Glutamatergic neuron (in vitro differentiated cells): ENCODE results near the gene IL5RA. TPM values are rescaled to one million over a fixed set of nuclear protein-coding genes. Genes with fewer than 3 reads are reported as not detected.
A peak's percentile ranks its signal among the peaks of the same experiment; 100 is the strongest.

ENCODE experiments used
- DNase-seq: peaks from one replicate; pipeline ENCODE4 v3.0.0; 2022
- H3K27ac Mint-ChIP-seq: one replicate; pipeline ENCODE4 v1.8.0; 2020; ENCODE audit warnings: mild to moderate bottlenecking, mixed read lengths, inconsistent platforms; ENCODE audit not compliant: unreplicated experiment
- H3K27me3 Mint-ChIP-seq: one replicate; pipeline ENCODE4 v1.8.0; 2020; ENCODE audit warnings: mild to moderate bottlenecking, moderate library complexity, mixed read lengths, inconsistent platforms; ENCODE audit not compliant: unreplicated experiment
- H3K36me3 Mint-ChIP-seq: one replicate; pipeline ENCODE4 v1.8.0; 2020; ENCODE audit warnings: mild to moderate bottlenecking, mixed read lengths, inconsistent platforms; ENCODE audit not compliant: unreplicated experiment
- H3K4me1 Mint-ChIP-seq: one replicate; pipeline ENCODE4 v1.8.0; 2020; ENCODE audit warnings: mild to moderate bottlenecking, low read depth, mixed read lengths, inconsistent platforms; ENCODE audit not compliant: unreplicated experiment
- H3K4me3 Mint-ChIP-seq: one replicate; pipeline ENCODE4 v1.8.0; 2020; ENCODE audit warnings: mild to moderate bottlenecking, mixed read lengths, inconsistent platforms; ENCODE audit not compliant: unreplicated experiment
- H3K9me3 Mint-ChIP-seq: one replicate; pipeline ENCODE4 v1.8.0; 2020; ENCODE audit warnings: mild to moderate bottlenecking, moderate library complexity, mixed read lengths, inconsistent platforms; ENCODE audit not compliant: unreplicated experiment
- total RNA-seq: library from RNA; stranded (reverse); fragmentation: NEBNext Ultra II Directional; extraction: Animal tissue kit (Norgen Biotek cat#: 25700); gene quantifications from one replicate; pipeline ENCODE4 v1.2.1, GENCODE V29; 2021; ENCODE audit not compliant: unreplicated experiment
- TF ChIP-seq, protein P1 (sequence below): fragments of 200-600 bp; sonication (generic); IDR thresholded peaks from one replicate; pipeline ENCODE4 v1.5.0; 2021; ENCODE audit not compliant: partially characterized antibody, unreplicated experiment

The IL5RA gene
- total RNA-seq, 1 donor from 2014 or later = not detected

DNA sequence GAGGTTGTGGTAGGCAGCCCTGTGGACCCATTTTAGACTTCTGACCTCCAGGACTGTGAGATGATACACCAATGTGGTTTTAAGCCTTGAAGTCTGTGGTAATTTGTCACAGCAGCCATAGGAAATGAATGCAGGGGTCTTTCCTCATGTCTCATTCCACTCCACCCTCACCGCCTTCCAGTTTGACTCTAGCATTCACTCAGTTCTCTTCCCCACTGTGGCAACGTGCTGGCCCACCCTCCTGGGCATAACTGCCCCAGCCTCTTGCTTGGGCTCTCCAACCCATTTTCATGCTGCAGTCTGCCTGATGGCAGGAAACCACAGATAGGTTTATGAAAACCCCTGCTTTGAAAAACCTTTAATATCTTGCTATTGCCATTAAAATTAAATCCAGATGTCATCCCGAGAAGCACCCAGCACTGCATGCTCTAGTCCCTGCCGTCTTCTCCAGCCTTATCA, 9.2 kb upstream of the IL5RA start:
- peak overlapping the region; percentile 64 for H3K27ac Mint-ChIP-seq
- DNase-seq = no peak
- no peaks in the 10 kb centered on the region for H3K27me3 Mint-ChIP-seq
- H3K4me3 Mint-ChIP-seq = no peak overlapping the region
- H3K4me1 Mint-ChIP-seq = no peaks in the 10 kb centered on the region
- H3K9me3 Mint-ChIP-seq = peaks cover 2% of the 10 kb centered on the region
- no peaks in the 10 kb centered on the region for H3K36me3 Mint-ChIP-seq
- TF ChIP-seq, protein P1, sequence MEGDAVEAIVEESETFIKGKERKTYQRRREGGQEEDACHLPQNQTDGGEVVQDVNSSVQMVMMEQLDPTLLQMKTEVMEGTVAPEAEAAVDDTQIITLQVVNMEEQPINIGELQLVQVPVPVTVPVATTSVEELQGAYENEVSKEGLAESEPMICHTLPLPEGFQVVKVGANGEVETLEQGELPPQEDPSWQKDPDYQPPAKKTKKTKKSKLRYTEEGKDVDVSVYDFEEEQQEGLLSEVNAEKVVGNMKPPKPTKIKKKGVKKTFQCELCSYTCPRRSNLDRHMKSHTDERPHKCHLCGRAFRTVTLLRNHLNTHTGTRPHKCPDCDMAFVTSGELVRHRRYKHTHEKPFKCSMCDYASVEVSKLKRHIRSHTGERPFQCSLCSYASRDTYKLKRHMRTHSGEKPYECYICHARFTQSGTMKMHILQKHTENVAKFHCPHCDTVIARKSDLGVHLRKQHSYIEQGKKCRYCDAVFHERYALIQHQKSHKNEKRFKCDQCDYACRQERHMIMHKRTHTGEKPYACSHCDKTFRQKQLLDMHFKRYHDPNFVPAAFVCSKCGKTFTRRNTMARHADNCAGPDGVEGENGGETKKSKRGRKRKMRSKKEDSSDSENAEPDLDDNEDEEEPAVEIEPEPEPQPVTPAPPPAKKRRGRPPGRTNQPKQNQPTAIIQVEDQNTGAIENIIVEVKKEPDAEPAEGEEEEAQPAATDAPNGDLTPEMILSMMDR = no peak

DNA sequence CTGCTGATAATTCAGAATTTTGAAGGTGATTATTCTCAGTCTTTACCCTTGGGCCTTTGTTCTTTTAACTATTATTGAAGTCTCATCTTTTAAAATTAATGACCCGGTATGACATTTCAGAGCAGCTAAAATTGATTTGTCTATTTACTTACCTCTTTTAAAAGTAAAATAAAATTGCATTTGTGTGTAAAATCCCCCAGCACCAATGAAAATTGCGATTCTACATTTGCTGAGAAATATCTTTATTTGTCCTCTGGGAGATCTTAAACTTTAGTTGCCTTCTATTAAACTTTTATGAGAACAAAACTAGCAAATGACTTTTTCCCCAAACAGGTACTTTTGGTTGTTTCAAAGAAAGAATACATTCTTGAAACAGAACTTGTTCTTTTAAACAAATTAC, 7.5 kb upstream of the IL5RA start:
- H3K36me3 Mint-ChIP-seq = no peaks in the 10 kb centered on the region
- H3K9me3 Mint-ChIP-seq = peaks cover 2% of the 10 kb centered on the region
- no peaks in the 10 kb centered on the region for H3K4me1 Mint-ChIP-seq
- TF ChIP-seq, protein P1 = no peak
- no peak for DNase-seq
- no peak overlapping the region for H3K27ac Mint-ChIP-seq
- H3K27me3 Mint-ChIP-seq = no peaks in the 10 kb centered on the region
- no peak overlapping the region for H3K4me3 Mint-ChIP-seq

DNA sequence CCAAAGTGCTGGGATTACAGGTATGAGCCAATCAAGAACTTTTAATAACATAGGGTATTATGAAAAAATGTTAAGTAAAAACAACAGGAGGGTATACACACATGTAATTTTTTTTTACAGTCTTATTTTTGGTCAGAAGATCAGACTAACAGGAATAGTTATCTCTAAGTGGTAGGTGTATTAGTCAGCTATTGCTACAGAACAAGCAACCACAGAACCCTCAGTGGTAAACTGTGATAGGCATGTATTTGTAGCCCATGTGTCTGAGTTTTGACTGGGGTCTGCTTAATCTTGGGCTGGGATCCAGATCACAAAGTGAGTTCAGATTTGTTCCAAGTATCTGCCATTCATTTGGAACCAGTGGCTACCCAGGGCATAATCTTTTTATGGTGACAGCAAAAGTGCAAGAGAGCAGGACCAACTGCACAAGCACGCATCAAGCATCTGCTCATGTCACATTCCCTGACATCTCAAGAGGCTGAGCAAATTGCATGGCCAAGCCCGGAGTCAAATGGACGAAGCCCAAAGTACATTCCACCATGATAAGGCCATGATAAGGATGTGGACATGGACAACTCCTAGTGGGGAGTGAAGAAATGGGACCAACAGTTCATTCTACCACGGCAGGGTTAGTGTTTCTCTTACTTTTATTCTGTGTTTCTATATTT, 3.0 kb upstream of the IL5RA start:
- H3K27me3 Mint-ChIP-seq = no peaks in the 10 kb centered on the region
- no peak overlapping the region for H3K27ac Mint-ChIP-seq
- no peaks in the 10 kb centered on the region for H3K4me1 Mint-ChIP-seq
- H3K36me3 Mint-ChIP-seq = no peaks in the 10 kb centered on the region
- peaks cover 2% of the 10 kb centered on the region for H3K9me3 Mint-ChIP-seq
- no peak overlapping the region for H3K4me3 Mint-ChIP-seq
- TF ChIP-seq, protein P1 = no peak
- no peak for DNase-seq

DNA sequence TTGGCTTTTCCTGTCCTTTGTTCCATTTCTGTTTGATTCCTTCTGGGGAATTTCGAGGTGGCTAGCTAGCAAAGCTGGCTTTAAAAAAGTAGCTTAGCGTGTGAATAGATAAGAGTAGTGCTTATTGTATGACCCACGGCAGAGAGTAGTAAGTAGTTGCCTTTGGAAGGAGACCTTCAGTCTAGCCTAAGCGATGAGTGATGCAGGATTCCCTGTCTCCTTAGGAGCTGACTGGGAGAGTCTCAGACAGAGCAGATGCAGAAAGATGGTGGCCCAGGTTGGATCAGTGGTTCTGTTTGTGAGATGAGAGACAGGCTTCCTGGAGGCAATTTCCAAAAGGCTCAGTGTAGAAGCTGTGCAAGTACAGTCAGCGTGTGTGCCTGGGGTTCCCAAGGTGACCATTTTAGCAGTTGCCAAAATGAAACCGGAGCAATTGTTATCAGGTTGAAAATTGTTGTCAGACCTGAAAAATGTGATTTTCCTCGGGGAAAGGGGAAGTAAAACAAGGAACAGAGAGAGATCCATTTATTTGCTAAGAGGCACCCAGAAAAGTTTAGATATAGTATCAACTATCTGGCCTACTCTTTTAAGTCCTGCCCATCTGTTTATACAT, 681 bp upstream of the IL5RA start:
- H3K27ac Mint-ChIP-seq = no peak overlapping the region
- no peaks in the 10 kb centered on the region for H3K4me1 Mint-ChIP-seq
- TF ChIP-seq, protein P1 = no peak
- DNase-seq = no peak
- no peaks in the 10 kb centered on the region for H3K36me3 Mint-ChIP-seq
- no peak overlapping the region for H3K4me3 Mint-ChIP-seq
- H3K9me3 Mint-ChIP-seq = peaks cover 2% of the 10 kb centered on the region
- no peaks in the 10 kb centered on the region for H3K27me3 Mint-ChIP-seq
